Subcutaneous abdominal adipose tissue (tissue), 5 donors: ENCODE results near the gene APC2.

Experiments used
- H3K27ac ChIP-seq: one replicate; pipeline ENCODE4 v1.7.0; 2013; ENCODE audit warnings: low read depth, mild to moderate bottlenecking, inconsistent platforms, low read length, moderate library complexity
- H3K27me3 ChIP-seq, 5 donors: one replicate each; pipeline ENCODE4 v1.7.0; 2013; ENCODE audit warnings: low read length in 5 of 5, inconsistent platforms in 1 of 5; ENCODE audit not compliant: control insufficient read depth in 5 of 5, insufficient read depth in 4 of 5
- H3K36me3 ChIP-seq, 5 donors: one replicate each; pipeline ENCODE4 v1.7.0; 2013; ENCODE audit warnings: low read length in 5 of 5; ENCODE audit not compliant: control insufficient read depth in 5 of 5, insufficient read depth in 5 of 5
- H3K4me1 ChIP-seq, 5 donors: one replicate each; pipeline ENCODE4 v1.7.0; 2013; ENCODE audit warnings: low read length in 5 of 5, mild to moderate bottlenecking in 3 of 5, moderate library complexity in 1 of 5; ENCODE audit not compliant: control insufficient read depth in 5 of 5, insufficient read depth in 5 of 5
- H3K4me3 ChIP-seq, 5 donors: one replicate each; pipeline ENCODE4 v1.7.0; 2013; ENCODE audit warnings: low read length in 5 of 5, low read depth in 1 of 5
- H3K9ac ChIP-seq, 5 donors: one replicate each; pipeline ENCODE4 v1.7.0; 2013; ENCODE audit warnings: low read length in 5 of 5, mild to moderate bottlenecking in 4 of 5, moderate library complexity in 3 of 5
- H3K9me3 ChIP-seq, 5 donors: one replicate each; pipeline ENCODE4 v1.7.0; 2013; ENCODE audit warnings: low read length in 5 of 5; ENCODE audit not compliant: control insufficient read depth in 5 of 5
- donor health status: healthy.
- donor health status: healthy.
- donor health status: healthy.
- donor health status: healthy.
- donor health status: healthy.

Gene APC2

GRCh38 chr19:1488282-1488601 is 38.3 kb downstream of the APC2 start:
- no peak overlapping the region for H3K27ac ChIP-seq
- no peak overlapping the region for H3K9ac ChIP-seq
- H3K9me3 ChIP-seq = no peaks in the 10 kb centered on the region
- H3K4me1 ChIP-seq = peaks cover 0 to 33% (median 31%) of the 10 kb centered on the region in 5 donors
- no peak overlapping the region for H3K4me3 ChIP-seq
- no peaks in the 10 kb centered on the region for H3K36me3 ChIP-seq
- H3K27me3 ChIP-seq = peaks cover 0 to 8% (median 0%) of the 10 kb centered on the region in 5 donors

DNA sequence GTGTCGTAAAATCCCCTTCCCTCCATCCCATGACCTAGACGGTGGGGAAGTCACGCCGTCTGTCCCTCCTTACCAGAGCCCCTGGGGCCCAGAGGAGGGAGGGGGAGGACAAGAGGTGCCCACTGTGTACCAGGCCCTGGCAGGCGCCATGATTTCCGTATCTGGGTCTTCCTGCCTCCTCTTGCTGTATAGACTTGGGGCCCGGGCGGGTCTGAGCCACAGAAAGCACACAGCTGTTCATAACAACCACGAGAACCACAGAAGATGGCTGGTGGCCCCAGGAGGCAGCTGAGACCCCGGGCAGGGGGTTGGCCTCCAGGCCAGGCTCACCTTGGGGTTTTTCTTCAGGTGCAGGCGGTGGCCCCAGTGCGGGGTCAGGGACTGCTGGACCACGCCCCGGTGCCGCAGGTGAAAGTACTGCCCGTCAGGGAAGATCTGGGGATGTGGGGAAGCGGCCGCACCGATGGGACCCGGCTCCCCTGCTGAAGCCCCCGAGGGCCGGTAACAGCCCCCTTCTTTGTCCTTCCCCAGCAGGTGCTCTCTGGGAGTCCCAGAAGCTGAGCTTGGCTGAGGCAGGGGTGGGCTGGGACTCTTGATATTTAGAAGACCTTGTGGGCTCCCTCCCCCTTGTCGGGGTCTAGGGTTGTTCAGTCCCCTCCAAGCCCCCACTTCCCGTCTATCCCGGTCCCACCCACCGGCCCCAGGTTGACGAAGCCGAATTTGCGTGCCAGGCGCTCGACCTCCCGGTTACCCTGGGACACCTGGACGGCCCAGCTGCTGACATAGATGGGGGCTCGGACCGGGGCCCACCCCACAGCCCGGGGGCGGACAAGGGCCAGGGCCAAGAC is 39.8 kb downstream of the APC2 start:
- peaks cover 0 to 10% (median 0%) of the 10 kb centered on the region in 5 donors for H3K27me3 ChIP-seq
- H3K4me1 ChIP-seq = peaks cover 0 to 44% (median 33%) of the 10 kb centered on the region in 5 donors
- no peaks in the 10 kb centered on the region for H3K36me3 ChIP-seq
- H3K4me3 ChIP-seq = peak overlapping the region in 4 of 5 donors; percentile 73 to 80 (median 78)
- H3K9me3 ChIP-seq = no peaks in the 10 kb centered on the region
- no peak overlapping the region for H3K27ac ChIP-seq
- H3K9ac ChIP-seq = peak overlapping the region in 3 of 5 donors; percentile 41 to 71 (median 64)

GRCh38 chr19:1490311-1491113 is 40.6 kb downstream of the APC2 start, which contains the start of gene PCSK4:
TSS of gene PCSK4 (minus strand) at chr19:1490350. CDS start at chr19:1490346, 4 bp downstream.
- Histone ChIP-seq H3K27me3 (peaks cover 0 to 10% (median 0%) of the 10 kb centered on the region in 5 donors), H3K27ac (no peak within 1 kb of the TSS), H3K4me1 (peaks cover 0 to 44% (median 33%) of the 10 kb centered on the region in 5 donors), H3K4me3 (peak within 1 kb of the TSS; percentile 73 to 80 (median 77)), H3K9me3 (no peaks in the 10 kb centered on the region), H3K9ac (peak within 1 kb of the TSS in 4 of 5 donors; percentile 40 to 71 (median 52)), H3K36me3 (no peaks in the 10 kb centered on the region)

- no peaks in the 10 kb centered on the region for H3K9me3 ChIP-seq
- peaks cover 0 to 14% (median 4%) of the 10 kb centered on the region in 5 donors for H3K27me3 ChIP-seq
- peak within 1 kb of the TSS; percentile 73 to 80 (median 77) for H3K4me3 ChIP-seq
- no peak within 1 kb of the TSS for H3K27ac ChIP-seq
- peak within 1 kb of the TSS in 4 of 5 donors; percentile 40 to 71 (median 52) for H3K9ac ChIP-seq
- H3K36me3 ChIP-seq = no peaks in the 10 kb centered on the region
- H3K4me1 ChIP-seq = peaks cover 0 to 44% (median 33%) of the 10 kb centered on the region in 5 donors
These were observed 41.4 kb downstream of the APC2 start, which contains the start of gene REEP6 for GRCh38 chr19:1491114-1491848. TSS of gene REEP6 (plus strand) at chr19:1491181. CDS start at chr19:1491270, 89 bp downstream.

GRCh38 chr19:1491849-1492170 is 41.9 kb downstream of the APC2 start:
- Histone ChIP-seq H3K9ac (peak overlapping the region in 1 of 5 donors; percentile 56), H3K36me3 (no peaks in the 10 kb centered on the region), H3K27me3 (peaks cover 2 to 20% (median 8%) of the 10 kb centered on the region in 5 donors), H3K4me1 (peaks cover 3 to 44% (median 33%) of the 10 kb centered on the region in 5 donors), H3K9me3 (no peaks in the 10 kb centered on the region), H3K27ac (no peak overlapping the region), H3K4me3 (peak overlapping the region in 1 of 5 donors; percentile 67)

DNA sequence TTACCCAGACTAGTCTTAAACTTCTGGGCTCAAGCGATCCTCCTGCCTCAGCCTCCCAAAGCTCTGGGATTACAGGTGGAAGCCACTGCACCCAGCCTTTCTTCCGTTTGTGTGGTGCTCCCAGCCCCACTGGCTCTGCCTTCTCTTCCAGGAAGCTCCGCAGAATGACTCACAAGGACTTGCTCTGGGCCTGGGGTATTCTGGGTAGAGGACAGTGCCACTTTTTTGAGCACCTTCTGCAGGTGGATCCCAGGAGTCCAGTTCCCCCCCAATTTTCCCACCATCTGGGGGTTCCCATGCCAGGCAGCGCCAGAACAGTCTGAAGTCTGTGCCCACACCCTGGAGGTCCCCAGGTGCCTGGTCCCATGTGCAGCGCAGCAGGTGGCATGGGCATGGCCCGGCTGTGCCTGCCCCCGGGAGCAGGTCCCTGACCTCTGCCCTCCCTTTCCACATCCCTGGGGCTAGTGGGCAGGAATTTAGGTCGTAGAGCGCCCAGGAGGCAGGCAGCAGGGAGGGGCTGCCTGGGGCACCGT is 42.6 kb downstream of the APC2 start:
- H3K36me3 ChIP-seq = no peaks in the 10 kb centered on the region
- H3K9ac ChIP-seq = no peak overlapping the region
- H3K27ac ChIP-seq = no peak overlapping the region
- no peak overlapping the region for H3K4me3 ChIP-seq
- H3K4me1 ChIP-seq = peaks cover 3 to 44% (median 33%) of the 10 kb centered on the region in 5 donors
- H3K27me3 ChIP-seq = peaks cover 6 to 24% (median 10%) of the 10 kb centered on the region in 5 donors
- H3K9me3 ChIP-seq = no peaks in the 10 kb centered on the region

DNA sequence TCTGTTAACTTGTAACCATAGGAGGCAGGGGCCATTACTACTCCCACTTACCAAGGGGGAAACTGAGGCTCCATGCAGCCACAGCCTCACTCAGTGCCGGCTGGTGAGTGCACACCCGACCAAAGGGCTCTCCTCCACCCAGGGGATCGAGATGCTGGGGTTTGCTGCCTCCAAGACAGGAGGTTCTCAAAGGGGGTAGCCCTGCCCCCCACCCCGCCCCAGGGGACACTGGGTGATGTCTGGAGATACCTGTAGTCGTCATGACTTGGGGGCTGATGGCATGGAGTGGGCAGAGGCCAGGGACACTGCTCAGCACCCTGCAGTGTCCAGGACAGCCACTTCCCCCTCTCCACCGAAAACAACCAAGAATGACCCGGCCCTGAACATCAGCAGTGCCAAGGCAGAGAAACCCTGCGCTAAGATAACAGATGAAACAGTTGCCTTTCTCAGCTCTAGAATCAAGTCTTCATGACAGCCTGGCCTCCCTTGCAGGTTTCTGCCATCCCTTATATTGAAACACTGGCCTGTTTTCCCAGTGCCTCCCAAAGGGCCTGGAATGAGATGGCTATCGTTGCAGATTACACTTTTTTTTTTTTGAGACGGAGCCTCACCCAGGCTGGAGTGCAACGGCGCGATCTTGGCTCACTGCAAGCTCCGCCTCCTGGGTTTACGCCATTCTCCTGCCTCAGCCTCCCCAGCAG is 44.3 kb downstream of the APC2 start:
- H3K27ac ChIP-seq = no peak overlapping the region
- H3K9me3 ChIP-seq = no peaks in the 10 kb centered on the region
- H3K9ac ChIP-seq = no peak overlapping the region
- H3K36me3 ChIP-seq = no peaks in the 10 kb centered on the region
- peaks cover 6 to 24% (median 15%) of the 10 kb centered on the region in 5 donors for H3K27me3 ChIP-seq
- H3K4me1 ChIP-seq = peaks cover 3 to 44% (median 33%) of the 10 kb centered on the region in 5 donors
- H3K4me3 ChIP-seq = no peak overlapping the region

DNA sequence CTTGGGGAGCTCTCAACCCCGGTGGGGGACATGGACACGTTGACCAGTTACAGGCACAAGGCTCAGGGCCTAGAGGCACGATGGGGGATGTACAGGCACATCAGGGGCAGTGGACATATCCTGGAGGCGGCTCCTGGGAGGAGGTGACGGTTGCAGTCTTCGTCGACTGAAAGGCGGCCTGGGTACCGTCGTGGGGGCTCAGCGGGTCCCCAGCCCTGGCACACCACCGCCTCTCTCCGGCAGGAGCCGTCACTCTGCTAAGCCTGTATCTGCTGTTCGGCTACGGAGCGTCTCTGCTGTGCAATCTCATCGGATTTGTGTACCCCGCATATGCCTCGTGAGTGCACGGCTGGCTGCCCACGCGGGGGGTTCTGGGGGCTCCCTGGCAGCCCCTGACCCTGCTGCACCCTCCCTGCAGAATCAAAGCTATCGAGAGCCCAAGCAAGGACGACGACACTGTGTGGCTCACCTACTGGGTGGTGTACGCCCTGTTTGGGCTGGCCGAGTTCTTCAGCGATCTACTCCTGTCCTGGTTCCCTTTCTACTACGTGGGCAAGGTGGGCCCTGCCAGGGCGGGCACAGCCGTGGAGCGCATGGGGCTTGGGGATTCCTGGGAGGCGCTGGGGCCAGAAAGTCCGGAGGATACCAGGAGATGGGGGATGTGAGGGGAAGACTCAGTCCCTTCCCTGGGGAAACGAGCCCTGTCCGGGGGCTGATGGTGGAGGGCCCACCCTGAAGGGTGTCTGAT is 45.3 kb downstream of the APC2 start:
- no peak overlapping the region for H3K4me3 ChIP-seq
- H3K9me3 ChIP-seq = no peaks in the 10 kb centered on the region
- H3K36me3 ChIP-seq = no peaks in the 10 kb centered on the region
- peaks cover 6 to 24% (median 15%) of the 10 kb centered on the region in 5 donors for H3K27me3 ChIP-seq
- H3K4me1 ChIP-seq = peaks cover 3 to 35% (median 27%) of the 10 kb centered on the region in 5 donors
- H3K27ac ChIP-seq = no peak overlapping the region
- H3K9ac ChIP-seq = no peak overlapping the region
